GM19035 (cell line): ENCODE data around the gene CYP4F8.
"Not testable (repeated sequence)": the region's sequence is repeated elsewhere in the genome, so short reads cannot be mapped to it uniquely, and the experiment has no call there.

Experiments
- ATAC-seq: cut with Tn5 transposase; IDR thresholded peaks from one replicate; pipeline ENCODE4 v1.9.1; 2021; ENCODE audit not compliant: unreplicated experiment

Gene CYP4F8

DNA sequence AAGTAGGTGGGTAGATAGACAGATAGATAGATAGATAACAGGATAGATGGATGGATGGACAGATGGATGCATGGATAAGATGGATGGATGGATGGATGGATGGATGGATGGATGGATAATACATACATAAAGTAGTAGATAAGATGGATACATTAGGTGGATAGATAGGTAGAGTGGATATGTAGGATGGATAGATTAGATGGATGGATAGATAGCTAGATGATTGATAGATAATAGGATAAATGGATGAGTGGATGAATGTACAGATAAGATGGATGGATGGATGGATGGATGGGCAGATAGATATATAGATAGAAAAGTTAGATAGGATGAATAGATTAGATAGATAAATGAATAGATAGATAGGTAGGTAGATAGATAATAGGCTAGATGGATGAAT is 27.8 kb downstream of the CYP4F8 start:
- no peak for ATAC-seq

DNA sequence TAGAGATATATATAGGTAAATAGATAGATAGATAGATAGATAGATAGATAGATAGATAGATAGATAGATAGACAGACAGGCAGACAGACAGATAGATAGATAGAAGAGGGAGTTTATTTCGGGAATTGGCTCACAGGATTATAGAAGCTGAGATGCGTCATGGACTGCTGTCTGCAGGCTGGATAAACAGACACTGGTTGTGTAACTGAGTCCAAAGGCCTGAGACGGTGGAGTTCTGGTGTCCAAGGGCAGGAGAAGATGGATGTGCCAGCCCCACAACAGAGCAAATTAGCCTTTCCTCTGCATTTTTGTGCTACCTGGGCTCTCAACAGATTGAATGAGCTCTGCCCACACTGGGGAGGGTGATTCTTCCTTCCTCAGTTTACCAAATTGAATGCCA is 28.4 kb downstream of the CYP4F8 start:
- no peak for ATAC-seq

DNA sequence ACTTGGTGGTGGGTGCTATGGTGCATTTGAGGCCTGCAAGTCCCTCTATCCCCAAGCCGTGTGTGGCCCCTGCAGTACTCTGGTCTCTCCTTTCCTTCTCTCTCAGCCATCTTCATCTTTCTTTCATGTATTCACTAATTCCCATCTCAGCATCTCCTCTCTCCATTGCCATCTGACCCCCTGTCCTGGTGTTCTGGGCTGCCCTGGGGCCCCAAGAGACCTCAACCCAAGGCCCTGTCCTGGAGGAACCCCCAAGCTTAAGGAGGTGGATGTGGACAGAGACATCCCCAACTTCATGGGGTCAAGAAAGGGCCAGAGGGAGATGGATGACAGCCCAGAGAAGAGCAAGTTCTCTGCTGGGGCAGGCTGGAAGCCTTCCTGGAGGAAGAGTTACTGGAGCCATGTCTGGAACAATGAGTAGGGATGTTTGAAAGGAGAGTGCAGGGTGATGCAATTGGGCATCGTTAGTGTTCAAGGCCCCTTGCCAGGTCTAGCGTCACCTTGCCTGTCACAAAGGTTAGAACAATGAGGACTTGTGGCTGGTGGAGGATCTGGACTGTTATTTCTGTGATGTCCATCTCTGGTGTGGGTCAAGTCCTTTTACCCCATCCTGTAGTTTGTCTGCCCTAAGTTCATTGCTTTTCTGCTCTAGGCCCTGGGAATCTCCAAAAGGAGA is 29.2 kb downstream of the CYP4F8 start:
- ATAC-seq, result no peak

DNA sequence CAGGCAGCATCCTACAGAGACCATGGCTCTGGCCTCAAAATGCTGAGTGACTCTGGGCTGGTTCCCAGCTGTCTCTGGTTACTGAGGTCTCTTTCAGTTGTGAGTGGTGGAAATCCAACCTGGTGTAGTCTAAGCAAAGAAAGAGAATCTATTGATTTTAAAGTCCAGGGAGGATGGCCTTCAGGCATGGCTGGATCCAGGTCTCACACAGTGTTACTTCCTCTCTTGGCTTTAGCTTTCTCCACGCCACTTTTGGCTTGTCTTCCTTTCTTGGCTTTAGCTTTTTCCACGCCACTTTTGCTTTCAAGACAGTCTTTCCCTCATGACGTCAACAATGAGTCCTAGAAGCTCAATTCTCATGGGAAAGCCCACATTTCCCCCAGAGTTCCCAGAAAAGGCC is 29.8 kb downstream of the CYP4F8 start:
- no peak for ATAC-seq

DNA sequence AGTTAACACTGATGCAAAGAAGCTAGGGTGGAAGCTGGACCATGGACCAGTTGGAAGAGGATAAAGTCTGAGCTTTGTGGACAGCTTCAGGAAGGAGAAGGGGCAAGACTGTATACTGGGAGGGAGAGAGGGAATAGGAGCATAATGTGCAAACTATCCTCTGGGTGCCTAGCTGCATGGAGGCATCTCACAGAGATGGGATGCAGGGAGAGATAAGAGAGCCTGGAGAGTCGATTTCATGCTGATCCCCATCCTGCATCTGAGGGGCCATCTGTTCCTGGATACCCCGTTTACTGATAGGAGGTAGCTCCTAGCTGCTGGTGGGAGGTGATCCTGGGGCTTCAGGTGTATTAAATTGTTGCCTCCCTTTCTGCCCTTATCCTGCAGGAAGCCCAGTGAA is 34.5 kb downstream of the CYP4F8 start:
- ATAC-seq, result no peak

DNA sequence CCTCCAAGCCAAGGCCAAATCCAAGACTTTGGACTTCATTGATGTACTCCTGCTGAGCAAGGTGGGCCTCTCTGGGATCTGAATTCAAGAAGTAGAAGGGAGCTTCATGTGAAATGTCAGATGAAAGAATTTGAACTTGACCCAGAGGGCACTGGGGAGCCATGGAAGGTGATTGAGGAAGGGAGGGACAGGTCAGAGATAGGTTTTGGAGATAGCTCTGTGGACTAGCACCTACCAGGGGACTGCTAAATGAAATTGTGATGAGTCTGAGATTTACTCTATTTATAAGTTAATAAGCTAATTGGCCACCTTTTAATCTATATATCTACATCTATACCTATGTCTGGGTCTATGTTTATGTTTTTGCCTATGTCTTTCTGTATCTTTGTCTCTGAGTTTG is 35.1 kb downstream of the CYP4F8 start:
- ATAC-seq, result not testable (repeated sequence)

DNA sequence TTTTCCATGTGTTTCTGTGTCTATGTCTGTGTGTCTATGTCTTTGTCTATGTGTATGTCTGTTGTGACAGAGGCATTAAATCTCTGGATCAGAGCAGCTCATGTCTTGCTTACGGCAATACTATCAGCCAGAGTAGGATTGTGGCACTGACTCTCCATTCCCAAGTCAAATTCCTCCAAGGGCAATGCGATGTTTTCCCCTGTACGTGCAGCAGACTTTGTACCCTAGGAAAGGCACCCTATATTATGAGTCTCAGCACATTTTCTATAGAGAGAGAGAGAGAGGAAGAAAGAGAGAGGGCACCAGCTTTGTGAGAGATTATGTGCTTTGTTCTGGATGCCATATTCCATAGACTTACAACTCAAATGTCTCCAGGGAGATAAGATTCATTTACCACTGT is 36.8 kb downstream of the CYP4F8 start:
- ATAC-seq, result no peak

DNA sequence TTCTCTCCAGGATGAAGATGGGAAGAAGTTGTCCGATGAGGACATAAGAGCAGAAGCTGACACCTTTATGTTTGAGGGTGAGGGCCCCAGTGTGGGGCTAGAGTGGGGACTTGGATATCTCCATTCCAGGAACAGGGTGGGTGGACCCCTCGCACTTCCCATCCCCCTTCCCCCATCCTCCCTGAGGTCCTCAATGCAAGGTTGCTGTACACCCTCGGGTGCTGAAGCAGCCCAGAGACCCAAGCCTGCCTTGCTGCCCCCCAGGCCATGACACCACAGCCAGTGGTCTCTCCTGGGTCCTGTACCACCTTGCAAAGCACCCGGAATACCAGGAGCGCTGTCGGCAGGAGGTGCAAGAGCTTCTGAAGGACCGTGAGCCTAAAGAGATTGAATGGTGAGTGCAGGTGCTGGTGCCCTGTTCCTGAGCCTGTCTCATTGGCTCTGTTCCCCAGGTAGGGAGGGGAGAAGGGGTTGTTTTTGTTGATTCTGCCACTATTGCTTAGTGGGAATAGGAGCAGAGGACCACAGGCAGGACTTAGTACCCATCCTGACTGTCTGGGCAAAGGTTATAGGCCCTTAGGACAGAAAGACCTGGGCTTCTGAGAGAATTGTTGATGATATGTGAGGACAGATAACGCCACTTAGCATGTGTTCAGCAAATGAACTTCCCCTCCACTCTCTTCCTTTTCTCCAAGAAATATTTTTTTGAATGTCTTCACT is 37.7 kb downstream of the CYP4F8 start:
- ATAC-seq, result no peak

DNA sequence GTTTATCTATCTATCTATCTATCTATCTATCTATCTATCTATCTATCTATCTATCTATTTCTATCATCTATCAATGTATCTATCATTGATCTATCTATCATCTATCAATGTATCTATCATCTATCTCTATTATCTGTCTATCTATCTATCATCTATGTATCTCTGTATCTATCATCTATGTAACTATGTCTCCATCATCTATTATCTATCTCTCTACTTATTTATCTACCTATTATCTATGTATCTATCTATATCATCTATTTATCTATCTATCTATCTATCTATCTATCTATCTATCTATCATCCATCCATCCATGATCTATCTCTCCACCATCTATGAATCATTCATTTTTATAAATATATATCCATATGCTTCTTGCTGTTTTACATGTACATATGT is 41.4 kb downstream of the CYP4F8 start:
- no peak for ATAC-seq

DNA sequence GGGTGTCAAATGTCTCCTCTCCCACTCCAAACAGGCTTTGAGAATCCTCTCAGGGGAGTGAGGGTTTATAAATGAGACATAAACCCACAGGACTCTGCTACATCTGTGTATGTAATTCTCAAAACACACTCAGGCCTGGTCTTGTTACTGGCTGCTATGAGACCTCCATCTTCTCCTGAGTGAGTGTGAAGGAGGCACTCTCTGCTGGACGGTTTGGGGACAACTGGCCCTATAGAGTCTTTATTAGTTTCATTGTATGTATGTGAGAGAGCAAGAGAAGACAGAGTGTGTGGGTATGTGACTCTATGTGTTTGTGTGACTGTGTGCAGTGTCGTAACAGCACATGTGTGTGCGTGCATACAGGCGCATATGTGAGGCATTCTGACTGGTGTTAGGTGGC is 48.2 kb downstream of the CYP4F8 start:
- ATAC-seq, result no peak

DNA sequence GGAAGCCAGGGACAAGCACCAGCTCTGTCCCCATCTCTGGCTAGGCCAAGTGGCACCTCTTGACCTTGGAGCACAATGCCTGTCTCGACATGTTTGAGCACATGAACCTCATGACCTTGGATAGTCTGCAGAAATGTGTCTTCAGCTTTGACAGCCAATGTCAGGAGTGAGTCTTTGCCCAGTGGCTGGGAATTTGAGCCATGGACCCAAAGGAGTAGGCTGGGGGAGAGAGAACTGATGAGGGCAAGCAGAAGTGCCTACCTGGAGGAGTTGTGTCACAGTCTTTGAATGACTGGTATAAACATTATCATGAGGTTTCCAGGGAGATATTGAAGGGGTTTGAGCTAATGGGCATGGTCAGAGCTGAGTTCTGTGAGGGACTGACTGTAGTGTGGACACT is 51.2 kb downstream of the CYP4F8 start:
- ATAC-seq, result no peak

DNA sequence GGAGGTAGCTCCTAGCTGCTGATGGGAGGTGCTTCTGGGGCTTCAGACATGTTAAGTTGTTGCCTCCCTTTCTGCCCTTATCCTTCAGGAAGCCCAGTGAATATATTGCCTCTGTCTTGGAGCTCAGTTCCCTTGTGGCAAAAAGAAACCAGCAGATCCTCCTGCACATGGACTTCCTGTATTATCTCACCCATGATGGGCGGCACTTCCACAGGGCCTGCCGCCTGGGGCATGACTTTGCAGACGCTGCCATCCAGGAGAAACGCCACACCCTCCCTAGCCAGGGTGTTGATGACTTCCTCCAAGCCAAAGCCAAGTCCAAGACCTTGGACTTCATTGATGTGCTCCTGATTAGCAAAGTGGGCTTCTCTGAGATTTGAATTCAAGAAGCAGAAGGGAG is 51.9 kb downstream of the CYP4F8 start:
- ATAC-seq, result no peak

DNA sequence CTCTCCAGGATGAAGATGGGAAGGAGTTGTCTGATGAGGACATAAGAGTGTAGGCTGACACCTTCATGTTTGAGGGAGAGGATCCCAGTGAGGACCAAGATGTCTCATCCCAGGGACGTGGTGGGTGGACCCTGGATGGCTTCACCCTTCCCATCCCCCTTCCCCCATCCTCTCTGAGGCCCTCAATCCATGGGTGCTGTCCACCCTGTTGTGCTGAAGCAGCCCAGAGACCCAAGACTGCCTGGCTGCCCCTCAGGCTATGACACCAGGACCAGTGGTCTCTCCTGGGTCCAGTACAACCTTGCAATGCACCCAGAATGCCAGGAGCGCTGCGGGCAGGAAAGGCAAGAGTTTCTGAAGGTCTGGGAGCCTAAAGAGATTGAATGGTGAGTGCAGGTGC is 54.4 kb downstream of the CYP4F8 start:
- ATAC-seq, result no peak

DNA sequence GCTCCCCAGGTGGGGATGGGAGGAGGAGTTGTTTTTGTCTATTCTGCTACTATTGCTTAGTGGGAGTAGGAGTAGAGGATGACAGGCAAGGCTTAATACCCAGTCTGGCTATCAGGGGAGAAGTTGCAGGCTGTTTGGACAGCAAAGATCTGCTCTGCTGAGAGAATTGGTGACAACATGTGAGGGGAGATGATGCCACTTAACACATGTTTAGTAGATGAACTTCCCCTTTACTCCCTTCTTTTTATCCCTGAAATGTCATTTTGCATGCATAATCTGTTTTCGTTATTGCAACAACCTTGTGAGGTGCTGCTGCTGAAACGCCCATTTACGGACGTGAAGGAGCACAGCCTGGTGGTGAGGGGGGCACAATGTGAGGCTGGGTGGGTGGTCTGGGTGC is 54.9 kb downstream of the CYP4F8 start:
- ATAC-seq, result no peak

DNA sequence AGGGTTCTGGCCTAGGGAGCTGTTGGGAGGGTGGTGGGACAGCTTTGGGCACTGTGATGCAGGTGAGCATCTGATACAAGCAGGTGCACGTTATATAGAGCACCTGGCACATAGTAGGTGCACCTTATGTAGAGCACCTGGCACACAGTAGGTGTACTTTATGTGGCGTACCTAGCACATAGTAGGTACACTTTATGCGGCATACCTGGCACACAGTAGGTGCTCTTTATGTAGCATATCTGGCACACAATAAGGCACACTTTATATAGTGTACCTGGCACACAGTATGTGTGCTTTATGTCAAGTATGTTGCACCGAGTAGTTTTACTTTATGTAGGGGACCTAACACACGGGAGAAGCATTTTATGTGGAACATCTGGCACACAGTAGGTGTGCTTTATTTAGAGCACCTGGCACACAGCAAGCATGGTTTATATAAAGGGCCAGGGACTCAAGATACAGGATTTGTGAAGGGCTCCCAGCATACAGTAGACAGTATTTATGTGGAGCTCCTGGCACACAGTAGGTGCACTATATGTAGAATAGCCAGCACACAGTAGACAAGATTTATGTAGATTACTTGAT is 56.3 kb downstream of the CYP4F8 start:
- ATAC-seq, result no peak

DNA sequence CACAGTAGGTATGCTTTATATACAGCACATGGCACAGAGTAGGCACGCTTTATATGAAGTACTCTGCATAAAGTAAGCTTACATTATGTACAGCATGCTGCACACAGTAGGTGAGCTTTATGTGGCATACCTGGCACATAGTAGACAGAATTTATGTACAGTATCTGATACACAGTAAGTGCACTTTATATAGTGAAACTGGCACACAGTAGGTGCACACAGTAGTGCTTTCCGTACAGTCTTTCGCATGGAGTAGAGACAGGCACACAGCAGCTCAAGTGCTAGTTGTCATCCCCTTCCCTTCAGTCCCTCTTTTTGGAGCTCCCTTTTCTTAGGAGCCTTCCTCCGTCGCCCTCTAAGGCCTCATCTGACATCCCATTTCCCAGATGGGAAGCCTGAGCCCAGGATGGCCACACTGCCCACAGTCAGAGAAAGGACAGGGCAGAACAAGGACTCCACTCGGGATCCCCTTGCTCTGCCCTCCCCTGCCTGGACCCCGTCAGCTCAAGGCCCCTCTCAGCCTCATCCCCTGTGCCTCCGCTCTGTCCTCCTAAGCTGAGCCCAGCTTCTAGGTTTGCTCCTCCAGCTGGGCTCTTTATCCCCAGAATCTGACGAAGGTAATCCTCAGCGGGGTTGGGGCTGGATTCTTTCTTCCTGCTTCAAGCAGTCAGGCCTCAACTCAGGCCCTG is 57.0 kb downstream of the CYP4F8 start:
- ATAC-seq, result no peak

DNA sequence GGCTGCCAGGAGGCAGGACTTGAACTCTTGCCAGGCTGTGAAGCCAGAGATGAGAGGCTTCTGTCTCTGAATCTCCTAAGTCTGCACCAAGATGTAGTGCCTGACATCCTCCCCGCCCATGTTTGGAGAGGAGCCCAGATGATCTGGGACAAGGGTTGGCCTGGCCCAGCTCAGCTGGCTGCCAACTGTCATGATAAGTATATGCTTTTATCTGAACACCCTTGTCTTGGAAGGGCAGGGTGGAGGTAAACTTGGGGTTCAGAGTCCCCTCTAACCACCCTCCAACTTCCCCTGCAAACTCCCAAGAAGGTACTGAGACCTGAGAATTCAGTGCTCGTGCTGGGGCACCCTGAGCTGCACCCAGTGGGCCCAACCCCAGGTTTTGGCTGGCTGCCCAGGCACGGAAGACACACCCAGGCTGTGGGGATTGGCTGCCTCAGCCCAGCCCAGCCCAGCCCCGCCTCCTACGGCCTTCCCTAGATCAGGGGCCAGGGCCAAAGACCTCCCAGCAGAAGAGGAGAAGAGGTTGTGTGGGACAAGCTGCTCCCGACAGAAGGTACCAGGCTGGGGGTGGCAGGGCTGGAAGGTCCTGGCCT is 57.7 kb downstream of the CYP4F8 start, which contains the start of gene CYP4F12:
Gene CYP4F12 (plus strand): TSS at position 508 of the 596 bp plus-strand sequence. CDS start 443 bp downstream, outside the sequence.
- no peak for ATAC-seq

DNA sequence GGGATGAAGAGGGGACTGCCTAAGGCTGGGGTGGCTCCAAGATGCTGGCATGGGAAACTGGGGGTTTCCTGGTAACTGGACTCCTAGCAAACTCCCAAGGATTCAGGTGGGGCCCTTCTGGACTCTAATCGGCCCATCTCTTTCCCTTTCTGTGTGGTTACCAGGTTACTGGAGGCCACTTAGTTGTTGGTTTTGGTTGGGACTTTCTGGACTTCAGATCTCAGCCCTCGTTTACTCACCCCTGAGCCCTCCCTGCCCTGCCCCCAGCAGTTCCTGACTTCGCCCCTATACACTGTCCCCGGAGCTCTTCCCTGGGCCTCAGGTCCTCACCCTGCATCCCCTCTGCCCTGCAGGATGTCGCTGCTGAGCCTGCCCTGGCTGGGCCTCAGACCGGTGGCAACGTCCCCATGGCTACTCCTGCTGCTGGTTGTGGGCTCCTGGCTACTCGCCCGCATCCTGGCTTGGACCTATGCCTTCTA is 58.2 kb downstream of the CYP4F8 start:
- ATAC-seq, result no peak

DNA sequence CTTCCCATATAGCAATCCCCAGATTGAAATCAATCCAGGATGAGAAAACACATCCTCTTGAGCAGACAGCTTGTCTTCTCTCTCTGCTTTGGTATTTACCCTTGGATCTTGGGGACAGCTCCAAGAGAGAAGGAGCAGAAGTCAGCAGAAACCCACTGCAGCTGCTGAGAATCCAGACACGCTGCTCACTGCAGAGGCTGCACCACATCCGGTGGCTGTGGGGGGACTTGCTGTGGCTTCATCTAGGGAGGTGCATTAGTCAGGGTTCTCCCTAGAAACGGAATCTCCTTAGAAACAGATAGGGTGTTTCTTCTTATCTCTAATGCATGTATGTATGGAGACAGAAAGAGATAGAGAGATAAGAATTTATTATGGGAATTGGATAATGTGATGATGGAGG is 60.5 kb downstream of the CYP4F8 start:
- ATAC-seq, result no peak

DNA sequence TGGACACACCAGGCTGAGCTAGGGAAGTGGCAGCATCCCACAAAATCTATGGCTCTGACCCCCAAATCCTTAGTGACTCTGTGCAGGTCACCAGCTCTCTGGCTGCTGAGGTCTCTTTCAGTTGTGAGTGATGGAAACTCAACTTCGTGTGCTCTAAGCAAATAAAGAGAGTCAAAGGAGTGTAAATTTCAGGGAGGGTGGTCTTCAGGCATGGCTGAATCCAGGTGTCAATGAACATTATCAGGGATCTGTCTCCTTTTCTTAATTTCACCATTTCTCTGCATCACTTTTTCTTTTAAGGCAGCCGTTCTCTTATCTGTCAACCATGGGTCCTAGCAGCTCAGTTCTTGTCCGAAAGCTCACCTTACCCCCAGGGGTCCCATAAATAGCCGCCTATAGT is 64.1 kb downstream of the CYP4F8 start:
- ATAC-seq, result no peak

DNA sequence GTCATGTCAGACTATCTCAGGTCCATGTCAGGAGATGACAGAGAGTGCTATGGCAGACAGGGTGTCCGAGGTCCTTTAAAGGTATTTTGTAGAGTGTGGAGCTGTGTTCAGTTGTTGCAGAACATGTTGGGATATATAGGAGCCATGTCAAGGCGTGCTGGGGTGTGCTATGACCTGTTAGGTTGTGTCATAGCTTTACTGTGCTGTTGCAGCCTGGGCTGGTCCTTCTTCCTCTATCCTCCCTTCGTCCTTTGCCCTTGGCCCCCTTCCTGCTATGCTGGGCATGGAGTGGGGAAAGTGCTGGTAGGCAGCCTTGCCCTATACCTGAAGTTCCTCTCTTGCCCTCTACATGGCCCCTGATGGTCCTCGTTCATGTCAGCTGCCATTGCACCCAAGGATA is 64.8 kb downstream of the CYP4F8 start:
- ATAC-seq, result not testable (repeated sequence)
